Pancreas (tissue), 10 donors: Measurements from ENCODE around the gene CEP41. TPM values are rescaled to one million over a fixed set of nuclear protein-coding genes. Genes with fewer than 3 reads are reported as not detected.

ENCODE experiments used
- ATAC-seq, 4 donors: fragments of 200-7000 bp; cut with Tn5 transposase; one replicate each; pipeline versions ENCODE4 v1.8.0 to v1.9.1; 2020; ENCODE audit warnings: mild to moderate bottlenecking in 4 of 4, moderate library complexity in 4 of 4
- DNase-seq, 6 donors: peaks; one replicate each; pipeline ENCODE4 v3.0.0-alpha.2; 2020
- FAIRE-seq: peaks from 2 replicates; lab custom pipeline; 2012; peaks lifted over from hg19 to GRCh38; lab: Jason Lieb, UNC
- H3K27ac ChIP-seq, 4 donors: fragments of 200-600 bp; sonication (generic); 1 replicate in 3 of 4; 2 replicates in 1 of 4; pipeline versions ENCODE4 v1.5.0 to v1.8.0; 2020
- H3K27me3 ChIP-seq, 4 donors: fragments of 200-600 bp; one replicate each; pipeline ENCODE4 v1.8.0; 2021
- H3K36me3 ChIP-seq, 3 donors: fragments of 200-600 bp; sonication (generic) in 1 of 3; one replicate each; pipeline versions ENCODE4 v1.5.0 to v1.8.0; 2020 to 2021
- H3K4me1 ChIP-seq, 3 donors: fragments of 200-600 bp; one replicate each; pipeline ENCODE4 v1.8.0; 2021
- H3K4me3 ChIP-seq, 4 donors: fragments of 200-600 bp; sonication (generic) in 2 of 4; one replicate each; pipeline versions ENCODE4 v1.5.0 to v1.8.0; 2020 to 2021
- H3K9me3 ChIP-seq, 4 donors: fragments of 200-600 bp; one replicate each; pipeline ENCODE4 v1.8.0; 2021
- CTCF ChIP-seq, 4 donors: fragments of 200-600 bp; sonication (generic) in 3 of 4; IDR thresholded peaks; one replicate each; pipeline versions ENCODE4 v1.5.0 to v1.8.0; 2021; ENCODE audit warnings: antibody characterized with exemption in 4 of 4
- WGBS, 2 donors: extraction: QIAGEN DNeasy Blood & Tissue Kit; methylation state at CpG; one replicate each; pipeline ENCODE4 v1.1.7; 2013; 5-methylcytosine and 5-hydroxymethylcytosine counted together
- intact Hi-C, 3 donors: fragments of 100-400 bp; cut with DNase I; formaldehyde crosslinking; loops; one replicate each; pipeline versions ENCODE4 v1.11.1 to v1.14.2; 2022
- polyA plus RNA-seq, 2 donors: library from polyadenylated mRNA; stranded (reverse); fragments of 200-250 nt; gene quantifications; one replicate each; pipeline ENCODE4 v1.2.3, GENCODE V29; 2013
- total RNA-seq, 6 donors: library from RNA; stranded (reverse); fragmentation: NEBNext Ultra II Directional in 4 of 6; extraction: Animal tissue kit (Norgen Biotek cat#: 25700) in 4 of 6; gene quantifications; one replicate each; pipeline versions ENCODE4 v1.2.1 to v1.2.4, GENCODE V29; 2021 to 2023
- donor health status: healthy with polysubstance abuse.
- donor health status: DM: no; HTN: no; CAD: no; lungs with moderate emphysema.
- donor health status: DM: no; HTN: no; CAD: no.
- donor health status: control.
- donor health status: control.
- donor health status: Bipolar disorder and iron deficiency.
- donor health status: DM: yes; HTN: yes; CAD: no.
- donor health status: DM: no; HTN: no; CAD: no.
- donor health status: DM: no; HTN: no; CAD: no.
- donor health status: DM: yes; HTN: yes; CAD: no.

Gene CEP41
- total and polyA plus RNA-seq, 8 donors, result 1.8 to 10.3 (median 4.5) TPM

DNA sequence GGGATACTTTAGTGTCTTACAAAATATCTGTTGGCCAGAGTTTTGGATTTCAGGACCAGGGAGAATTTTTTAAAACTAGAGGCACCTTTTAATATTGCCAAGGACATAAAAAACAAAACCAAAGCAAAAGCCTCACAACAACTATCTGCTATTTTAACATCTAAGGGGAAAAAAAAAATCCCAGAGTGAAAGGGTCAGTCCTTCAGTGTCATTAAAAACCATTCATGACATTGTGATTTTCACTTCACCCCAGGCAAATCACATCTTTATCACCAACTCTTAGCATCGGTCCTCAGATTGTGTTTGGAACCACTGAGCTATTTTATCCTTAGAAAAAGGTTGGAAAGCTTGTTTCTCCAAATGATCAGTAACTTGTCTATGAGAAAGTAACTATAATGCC, 10.7 kb downstream of the CEP41 start:
- no peak for FAIRE-seq
- no peak for TF ChIP-seq CTCF (IDR thresholded peaks at IDR 0.05)
- no peaks in the 10 kb centered on the region for H3K36me3 ChIP-seq
- no peak for DNase-seq
- no peak overlapping the region for H3K27ac ChIP-seq
- intact Hi-C loops, result no loop called here
- ATAC-seq, result no peak
- H3K4me3 ChIP-seq, result no peak overlapping the region
- H3K27me3 ChIP-seq, result no peaks in the 10 kb centered on the region
- no peaks in the 10 kb centered on the region for H3K9me3 ChIP-seq
- 61 to 70% methylated on average over 1 of the region's 1 CpG for WGBS, 2 donors
- H3K4me1 ChIP-seq, result peaks cover 0 to 5% (median 0%) of the 10 kb centered on the region in 3 donors

- intact Hi-C loops, result no loop called here
- no peaks in the 10 kb centered on the region for H3K9me3 ChIP-seq
- no peak for FAIRE-seq
- peaks cover 0 to 5% (median 0%) of the 10 kb centered on the region in 3 donors for H3K4me1 ChIP-seq
- TF ChIP-seq CTCF (IDR thresholded peaks at IDR 0.05), result no peak
- H3K4me3 ChIP-seq, result no peak overlapping the region
- H3K27ac ChIP-seq, result no peak overlapping the region
- no peak for DNase-seq
- H3K27me3 ChIP-seq, result no peaks in the 10 kb centered on the region
- no peaks in the 10 kb centered on the region for H3K36me3 ChIP-seq
- 85 to 89% methylated on average over 4 of the region's 4 CpGs for WGBS, 2 donors
- ATAC-seq, result no peak
Measured at GRCh38 chr7:130429019-130429418, 11.8 kb downstream of the CEP41 start.

DNA sequence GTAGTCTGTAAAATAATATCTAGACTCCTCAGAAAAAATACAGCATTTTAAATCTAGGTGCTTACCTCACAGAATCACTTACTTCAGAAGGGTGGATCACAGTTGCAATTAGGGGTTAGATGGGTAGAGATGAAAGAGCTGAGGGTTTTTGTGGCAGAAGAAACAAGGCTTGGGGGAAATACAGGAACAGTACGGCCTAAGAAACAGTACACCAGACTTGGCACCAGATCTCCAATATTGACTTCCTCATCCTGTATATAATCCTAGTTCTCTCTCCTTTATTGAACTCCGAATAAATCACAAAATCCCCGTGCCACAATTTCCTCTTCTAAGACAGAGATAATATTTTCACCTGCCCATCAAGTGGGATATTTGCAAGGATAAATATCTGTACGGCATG, 14.3 kb downstream of the CEP41 start:
- no peak overlapping the region for H3K4me3 ChIP-seq
- ATAC-seq (no peak), DNase-seq (no peak), FAIRE-seq (no peak)
- no peaks in the 10 kb centered on the region for H3K9me3 ChIP-seq
- no peak overlapping the region for H3K27ac ChIP-seq
- no peaks in the 10 kb centered on the region for H3K27me3 ChIP-seq
- H3K4me1 ChIP-seq, result peaks cover 0 to 5% (median 0%) of the 10 kb centered on the region in 3 donors
- no peaks in the 10 kb centered on the region for H3K36me3 ChIP-seq
- no peak for TF ChIP-seq CTCF (IDR thresholded peaks at IDR 0.05)
- intact Hi-C loops, result no loop called here
- WGBS, 2 donors, result 79 to 83% methylated on average over 4 of the region's 4 CpGs

GRCh38 chr7:130425796-130426195, 15.0 kb downstream of the CEP41 start:
- Histone ChIP-seq H3K27me3 (no peaks in the 10 kb centered on the region), H3K36me3 (no peaks in the 10 kb centered on the region), H3K27ac (no peak overlapping the region), H3K4me1 (peaks cover 0 to under 1% (median 0%) of the 10 kb centered on the region in 3 donors), H3K9me3 (no peaks in the 10 kb centered on the region), H3K4me3 (no peak overlapping the region)
- 68 to 69% methylated on average over 4 of the region's 4 CpGs for whole genome bisulfite sequencing, 2 donors
- TF ChIP-seq CTCF (IDR thresholded peaks at IDR 0.05), result no peak
- no peak for DNase-seq
- intact Hi-C loops, result no loop called here
- ATAC-seq, result no peak
- no peak for FAIRE-seq

- no peak for FAIRE-seq
Measured at GRCh38 chr7:130423501-130424037, 17.2 kb downstream of the CEP41 start.

More at GRCh38 chr7:130423501-130424037, 17.2 kb downstream of the CEP41 start:
- 86 to 89% methylated on average over 3 of the region's 3 CpGs for WGBS, 2 donors
- no peak for ATAC-seq
- H3K4me1 ChIP-seq, result no peaks in the 10 kb centered on the region
- H3K27me3 ChIP-seq, result no peaks in the 10 kb centered on the region
- no peak for TF ChIP-seq CTCF (IDR thresholded peaks at IDR 0.05)
- no peak overlapping the region for H3K27ac ChIP-seq
- H3K9me3 ChIP-seq, result no peaks in the 10 kb centered on the region
- intact Hi-C loops, result no loop called here
- H3K36me3 ChIP-seq, result no peaks in the 10 kb centered on the region
- DNase-seq, result no peak
- no peak overlapping the region for H3K4me3 ChIP-seq
